Measurements from ENCODE around the gene NTN1.

NTN1 gene

DNA sequence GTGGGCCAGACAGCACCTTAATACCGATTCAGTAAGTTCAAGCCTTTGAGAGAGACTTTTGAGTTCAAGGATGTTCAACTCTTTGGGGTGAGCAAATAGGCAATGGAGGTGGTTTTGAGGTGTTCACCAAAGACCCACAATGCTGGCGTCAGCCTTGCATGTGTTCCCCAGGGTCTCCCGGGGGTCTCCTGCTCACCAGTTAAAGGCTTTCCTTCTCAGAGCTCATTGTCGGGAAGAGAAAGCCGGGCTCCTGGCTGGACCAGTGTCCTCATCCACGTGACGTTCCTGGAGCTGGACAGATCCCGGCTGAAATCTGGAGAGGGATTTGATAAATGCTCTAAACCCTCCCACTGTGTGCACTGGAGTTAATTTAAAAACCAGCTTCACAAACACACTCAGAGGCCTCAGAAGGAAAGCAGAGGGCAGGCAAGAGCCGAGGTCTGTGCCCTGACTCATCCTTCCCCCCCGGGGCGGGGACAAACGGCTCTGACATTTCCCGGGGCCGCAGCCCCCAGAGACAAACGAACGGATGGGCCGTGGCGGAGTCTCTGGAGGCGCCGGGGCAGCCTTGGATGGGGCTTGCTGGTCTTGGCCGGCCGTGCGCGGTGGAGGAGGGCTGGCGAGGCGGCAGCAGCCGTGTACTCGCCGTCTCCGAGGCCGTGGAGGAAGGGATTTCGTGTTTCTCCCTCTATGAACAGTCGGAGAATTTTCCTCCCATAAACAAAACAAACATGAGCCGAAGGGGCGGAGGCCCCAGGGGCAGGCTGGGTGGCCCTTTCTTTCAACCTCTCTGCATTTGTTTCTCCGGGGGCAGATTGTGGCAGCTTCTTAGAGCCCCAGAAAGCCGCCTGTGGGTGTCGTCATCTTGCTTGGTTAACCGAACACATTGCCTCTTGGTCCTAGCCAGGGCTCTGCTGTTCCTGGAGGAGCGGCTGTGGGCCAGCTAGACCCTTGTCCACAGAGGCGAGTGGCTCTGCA lies 94.2 kb downstream of the NTN1 start:
- no peak for DNase-seq (ENCODE audit: low read depth, low spot score)
- no peak overlapping the region for H3K27ac ChIP-seq

DNA sequence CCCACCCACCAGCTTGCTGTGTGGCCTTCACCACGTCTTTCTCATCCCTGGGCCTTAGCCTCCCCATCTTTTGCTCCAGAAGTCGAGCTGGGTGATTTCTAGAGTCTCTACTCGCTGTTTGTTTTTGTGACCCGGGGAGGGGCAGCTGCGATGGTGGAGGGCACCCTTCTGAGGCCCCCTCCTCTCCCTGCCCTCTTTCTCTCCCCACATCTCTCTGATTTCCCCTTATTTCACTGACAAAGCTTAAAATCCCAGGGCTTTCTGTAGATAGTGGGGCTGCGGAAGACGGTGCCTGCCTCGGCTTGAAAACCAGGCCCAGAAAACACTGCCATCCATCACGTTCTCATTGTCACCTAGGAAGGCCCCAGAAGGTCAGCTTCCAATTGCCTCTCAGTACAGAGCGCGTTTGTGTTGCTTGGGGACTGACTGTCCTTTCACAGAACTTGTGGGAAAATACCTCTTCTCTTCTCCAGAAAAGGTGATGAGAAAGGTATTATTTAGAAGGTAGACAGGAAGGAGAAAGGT lies 95.1 kb downstream of the NTN1 start:
- DNase-seq (ENCODE audit: low read depth, low spot score): no peak
- H3K27ac ChIP-seq: no peak overlapping the region

DNA sequence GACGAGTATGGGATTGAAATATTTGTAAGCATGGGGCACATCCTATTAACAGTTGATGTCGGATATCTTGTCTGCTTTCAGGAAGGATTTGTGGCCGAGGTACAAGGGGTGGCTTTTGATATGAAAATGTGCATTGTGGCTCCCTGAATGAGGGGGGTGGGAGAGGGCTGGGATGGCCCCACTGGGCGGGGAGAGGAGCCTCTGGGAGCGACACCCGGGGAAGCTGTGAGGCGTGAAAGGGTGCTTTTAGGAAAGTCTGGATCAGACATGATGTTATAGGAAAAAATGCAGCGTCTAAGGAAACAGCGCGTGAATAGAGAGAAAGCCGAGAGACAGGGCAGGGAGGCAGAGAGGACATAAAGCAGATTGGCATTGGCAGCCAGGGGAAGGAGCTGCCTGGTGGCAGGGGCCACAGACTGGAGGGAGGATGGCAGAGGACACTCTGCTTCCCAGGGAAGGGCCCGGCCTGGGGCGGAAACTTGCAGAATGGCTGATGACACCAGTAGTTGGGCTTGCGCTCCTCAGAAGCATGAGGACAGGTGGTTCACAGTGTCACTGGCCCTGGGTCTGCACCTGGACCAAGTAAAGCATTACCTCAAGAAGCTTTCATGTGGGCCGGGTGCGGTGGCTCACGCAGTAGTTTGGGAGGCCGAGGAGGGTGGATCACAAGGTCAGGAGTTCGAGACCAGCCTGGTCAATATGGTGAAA lies 95.7 kb downstream of the NTN1 start:
- no peak for DNase-seq (ENCODE audit: low read depth, low spot score)
- H3K27ac ChIP-seq: no peak overlapping the region

DNA sequence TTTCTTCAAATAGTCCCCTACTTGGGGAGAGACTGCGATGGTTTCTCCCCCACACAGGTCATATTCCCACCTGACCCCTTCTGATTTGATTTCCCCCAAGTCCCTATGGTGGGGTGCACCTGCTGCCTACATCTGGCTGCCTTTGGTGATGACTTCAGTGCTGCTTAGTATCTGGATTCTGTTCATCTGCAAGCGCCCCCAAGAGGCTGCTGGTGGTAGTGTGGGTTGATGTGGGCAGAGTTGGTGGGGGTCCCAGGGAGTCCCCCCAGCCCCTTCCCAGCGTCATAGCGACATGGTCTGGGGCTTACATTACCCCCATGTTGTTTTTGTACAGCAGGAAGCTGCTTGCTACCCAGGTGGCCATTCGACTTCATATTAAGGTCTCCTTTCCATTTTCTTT lies 99.2 kb downstream of the NTN1 start:
- no peak overlapping the region for H3K27ac ChIP-seq
- no peak for DNase-seq (ENCODE audit: low read depth, low spot score)

DNA sequence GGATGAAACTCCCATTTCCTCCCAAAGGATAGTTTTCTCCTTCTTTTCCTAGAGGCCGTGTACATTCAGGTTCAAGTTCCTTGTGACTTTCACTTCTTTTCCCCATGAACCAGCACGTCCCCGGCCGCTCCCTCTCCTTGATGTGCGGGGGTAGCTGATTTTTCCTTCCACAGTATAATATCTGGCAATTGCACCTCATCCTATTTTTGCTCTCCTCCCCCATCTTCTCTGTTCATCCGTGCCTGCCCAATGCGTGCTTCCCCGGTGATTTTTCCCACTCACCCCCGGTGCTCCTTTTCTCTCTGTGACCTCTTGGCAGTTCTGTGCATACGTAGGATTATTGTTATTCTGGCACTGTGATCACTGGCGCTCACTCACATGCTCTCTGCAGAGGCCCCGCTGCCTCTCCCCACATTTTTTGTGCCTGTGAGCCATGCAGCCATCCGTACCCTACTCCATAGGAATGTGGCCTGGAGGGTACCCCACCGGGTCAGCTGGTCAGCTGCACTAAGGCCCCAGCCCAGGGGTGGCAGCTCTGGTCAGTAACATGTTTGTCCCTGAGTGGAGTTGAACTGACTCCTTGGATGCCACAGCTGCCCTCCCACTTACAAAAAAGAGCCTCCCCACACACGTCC lies 100.0 kb downstream of the NTN1 start:
- no peak overlapping the region for H3K27ac ChIP-seq
- DNase-seq (ENCODE audit: low read depth, low spot score): no peak

DNA sequence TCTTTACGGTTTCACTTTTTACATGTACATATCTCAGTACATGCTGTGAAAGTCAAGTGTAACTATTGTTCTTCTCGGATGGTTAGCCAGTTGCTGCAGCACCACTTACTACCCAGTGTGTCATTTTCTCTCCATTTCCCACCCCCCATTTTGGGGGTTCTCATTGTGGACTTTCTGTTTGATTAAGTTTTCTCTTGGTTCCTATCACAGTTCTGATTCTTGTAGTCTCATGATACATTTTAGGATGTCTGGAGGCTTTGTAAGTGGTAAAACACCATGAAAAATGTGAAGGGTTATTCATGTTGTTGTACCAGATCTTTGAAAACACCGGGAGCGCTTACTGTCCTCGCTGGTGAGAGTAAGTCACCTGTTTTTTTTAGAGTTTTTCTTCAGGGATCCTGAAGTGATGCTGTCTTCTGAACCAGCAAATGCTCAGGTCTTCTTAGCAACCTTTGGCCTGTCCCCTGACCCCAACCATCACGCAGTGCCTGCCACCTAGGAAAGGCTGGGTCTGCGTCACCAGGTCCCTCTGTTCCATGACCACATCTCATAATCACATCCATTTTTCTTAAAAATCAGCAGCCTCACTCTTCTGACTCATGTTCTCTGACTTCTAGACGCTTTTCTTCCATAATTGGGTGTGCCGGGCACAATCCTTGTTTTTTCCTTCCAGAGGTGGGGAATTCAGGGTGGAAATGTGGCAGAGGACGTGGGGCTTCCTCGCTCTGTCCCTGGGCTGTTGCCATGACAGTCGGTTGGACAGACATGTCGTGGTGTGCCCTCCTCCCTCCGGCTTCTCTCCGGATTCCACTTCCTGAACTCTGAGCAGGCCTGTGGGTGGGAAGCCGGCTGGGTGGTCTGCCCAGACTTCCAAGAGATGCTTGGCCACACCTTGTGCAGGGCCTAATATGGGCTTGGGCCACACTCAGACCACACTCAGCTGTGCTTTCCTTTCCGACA lies 102.6 kb downstream of the NTN1 start:
- H3K27ac ChIP-seq: no peak overlapping the region
- no peak for DNase-seq (ENCODE audit: low read depth, low spot score)

DNA sequence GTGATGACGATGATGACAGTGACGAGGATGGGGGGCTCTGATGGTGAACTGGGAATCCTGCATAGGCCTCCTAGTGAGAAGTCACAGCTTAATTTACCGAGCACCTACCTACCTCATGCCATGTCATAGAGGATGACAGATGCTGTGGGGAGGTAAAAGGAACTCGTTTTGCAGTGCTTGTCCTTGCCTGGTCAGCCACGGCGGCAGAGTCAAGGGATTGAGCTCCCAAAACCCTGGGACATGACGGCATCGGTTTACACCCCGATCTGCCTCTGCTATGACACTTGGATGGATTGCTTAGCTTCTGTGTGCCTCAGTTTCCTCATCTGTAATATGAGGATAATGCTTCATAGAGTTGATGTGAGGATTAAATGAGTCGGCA lies 103.2 kb downstream of the NTN1 start:
- DNase-seq (ENCODE audit: low read depth, low spot score): no peak
- H3K27ac ChIP-seq: no peak overlapping the region

DNA sequence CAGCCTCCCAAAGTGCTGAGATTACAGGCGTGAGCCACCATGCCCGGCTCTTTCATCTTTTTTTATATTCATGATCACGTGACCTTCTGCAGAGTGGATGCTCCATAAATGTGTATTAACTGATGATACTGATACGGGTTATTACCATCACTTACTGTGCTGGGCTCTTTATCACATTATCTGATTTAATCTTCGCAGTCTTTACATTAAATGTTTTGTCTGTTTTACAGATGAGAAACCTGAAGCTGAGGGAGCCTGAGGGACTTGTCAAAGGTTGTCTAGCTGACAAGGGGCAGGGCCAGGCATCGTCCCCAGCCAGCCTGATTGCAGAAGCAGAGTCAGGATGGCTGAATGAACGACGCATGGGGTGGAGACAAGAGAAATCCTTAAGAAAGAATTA lies 104.4 kb downstream of the NTN1 start:
- no peak overlapping the region for H3K27ac ChIP-seq
- DNase-seq (ENCODE audit: low read depth, low spot score): no peak

DNA sequence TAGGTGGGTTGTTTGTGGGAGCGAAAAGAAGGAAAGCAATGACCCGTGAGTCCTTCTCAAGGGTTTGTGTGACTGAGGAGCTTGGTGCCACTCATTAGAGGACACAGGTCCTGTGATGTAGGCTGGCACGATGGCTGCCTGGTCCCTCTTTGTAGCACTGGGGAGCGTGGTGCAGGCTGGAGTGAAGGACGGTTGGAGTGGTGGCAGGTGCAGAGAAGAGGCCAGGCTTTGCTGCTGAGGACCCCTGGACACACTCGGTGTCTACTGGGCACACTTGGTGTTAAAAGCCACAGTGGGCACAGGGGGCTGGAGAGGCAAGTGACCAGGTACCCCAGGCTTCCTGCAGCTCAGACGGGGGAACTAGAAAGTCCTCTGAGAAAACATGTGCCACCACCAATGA lies 106.0 kb downstream of the NTN1 start:
- no peak for DNase-seq (ENCODE audit: low read depth, low spot score)
- H3K27ac ChIP-seq: no peak overlapping the region

DNA sequence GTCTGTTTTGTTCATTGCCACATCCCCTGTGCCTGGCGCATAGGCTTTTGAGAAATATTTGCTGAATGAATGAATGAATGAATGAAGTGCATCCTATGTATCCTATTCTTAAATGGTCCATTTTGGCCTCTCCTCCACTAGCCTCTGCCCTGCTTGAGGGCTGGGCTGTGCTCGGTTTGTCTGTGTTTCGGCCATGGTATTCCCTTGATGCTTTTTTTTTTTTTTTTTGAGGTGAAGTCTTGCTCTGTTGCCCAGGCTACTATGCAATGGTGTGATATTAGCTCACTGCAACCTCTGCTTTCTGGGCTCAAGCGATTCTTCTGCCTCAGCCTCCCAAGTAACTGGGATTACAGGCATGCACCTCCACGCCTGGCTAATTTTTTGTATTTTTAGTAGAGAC lies 110.1 kb downstream of the NTN1 start:
- no peak for DNase-seq (ENCODE audit: low read depth, low spot score)

DNA sequence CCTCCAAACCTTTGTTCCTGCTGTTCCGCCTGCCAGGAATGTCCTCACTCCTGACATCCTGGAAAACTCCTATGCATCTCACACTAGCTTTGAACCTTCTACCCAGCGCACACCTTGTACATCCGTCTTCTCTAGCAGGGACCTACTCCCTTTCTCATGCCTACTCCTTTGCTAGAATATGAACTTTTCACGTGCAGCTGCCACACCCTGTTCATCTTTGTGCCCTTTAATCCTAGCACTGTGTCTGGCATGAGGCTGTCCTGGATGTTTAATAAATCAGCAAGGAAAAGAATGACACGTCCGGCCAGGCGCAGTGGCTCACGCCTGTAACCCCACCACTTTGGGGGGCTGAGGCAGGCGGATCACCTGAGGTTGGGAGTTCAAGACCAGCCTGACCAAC lies 111.0 kb downstream of the NTN1 start:
- DNase-seq (ENCODE audit: low read depth, low spot score): no peak
- no peak overlapping the region for H3K27ac ChIP-seq

More for the DNA sequence above, 110.1 kb downstream of the NTN1 start:
- no peak overlapping the region for H3K27ac ChIP-seq

DNA sequence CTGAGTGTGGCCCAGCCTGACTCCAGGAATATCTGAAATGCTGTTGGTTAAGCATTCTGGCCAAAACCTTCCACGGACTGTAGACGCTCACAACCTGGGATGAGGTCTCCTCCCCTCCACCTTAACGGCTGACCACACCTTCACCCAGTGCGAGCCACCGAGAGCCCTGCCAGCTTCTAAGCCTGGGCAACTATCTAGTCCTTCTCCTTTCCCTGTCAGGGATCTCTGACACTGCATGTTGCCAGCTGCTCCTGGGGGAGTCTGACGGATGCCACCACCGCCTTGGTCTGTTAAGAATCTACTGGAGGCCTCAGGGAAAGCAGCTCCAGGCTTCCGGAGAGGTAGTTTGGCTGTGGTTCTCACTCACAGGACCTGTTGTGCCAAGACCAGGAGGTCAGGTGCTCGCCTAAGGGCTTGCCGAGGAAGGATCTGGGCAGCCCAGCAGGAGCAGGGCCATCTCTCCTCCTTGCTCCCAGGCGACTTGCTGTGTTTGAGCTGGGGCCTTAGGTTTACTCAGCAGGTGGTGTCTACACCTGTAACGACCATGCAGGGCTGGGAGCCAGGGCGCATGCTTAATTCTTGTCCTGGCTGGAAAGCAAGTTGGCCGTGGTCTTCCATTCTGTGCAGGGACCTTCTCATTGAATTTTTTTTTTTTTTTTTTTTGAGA lies 111.8 kb downstream of the NTN1 start:
- H3K27ac ChIP-seq: no peak overlapping the region
- no peak for DNase-seq (ENCODE audit: low read depth, low spot score)

DNA sequence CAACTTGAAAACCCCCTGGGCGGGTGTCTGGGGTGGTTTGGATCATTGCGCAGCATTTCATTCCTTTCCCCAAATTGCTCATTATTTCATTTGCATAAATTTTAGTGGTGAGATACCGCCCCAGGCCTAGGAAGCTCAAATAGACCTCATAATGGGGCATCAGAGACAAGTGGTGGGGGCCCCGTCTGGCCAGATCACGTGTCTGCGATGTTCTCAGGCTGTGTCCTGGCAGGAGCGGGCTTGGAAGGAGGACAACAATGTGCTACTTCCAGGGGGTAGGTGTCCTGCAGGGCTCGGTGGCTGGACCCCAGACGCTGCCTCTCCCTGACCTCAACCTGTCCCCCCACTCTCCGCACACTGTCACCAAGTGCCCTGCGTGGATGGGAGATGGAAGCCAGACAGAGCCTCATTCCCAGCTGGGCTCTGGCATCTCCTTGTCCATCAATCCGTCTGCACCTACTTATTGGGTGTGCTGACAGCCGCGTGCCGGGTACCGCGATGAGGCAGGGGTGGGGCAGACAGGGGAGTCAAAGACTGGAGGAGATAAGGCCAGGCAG lies 116.9 kb downstream of the NTN1 start:
- H3K27ac ChIP-seq: no peak overlapping the region
- no peak for DNase-seq (ENCODE audit: low read depth, low spot score)

DNA sequence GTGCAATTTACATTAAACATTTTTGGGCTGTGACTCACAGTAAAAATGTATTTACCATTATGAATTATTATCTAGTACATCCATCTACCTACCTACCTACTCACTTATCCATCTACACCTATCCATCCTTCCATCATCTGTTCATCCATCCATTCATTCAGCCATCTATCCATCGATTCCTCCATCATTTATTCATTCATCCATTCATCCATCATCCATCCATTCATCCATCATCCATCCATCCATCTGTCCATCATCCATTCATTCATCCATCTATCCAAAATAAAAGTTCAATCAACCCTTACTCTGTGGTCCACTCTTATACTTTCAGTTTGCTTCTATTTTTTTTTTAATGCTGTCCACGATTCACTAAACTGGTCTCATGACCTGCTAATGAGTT lies 118.4 kb downstream of the NTN1 start:
- no peak for DNase-seq (ENCODE audit: low read depth, low spot score)
- no peak overlapping the region for H3K27ac ChIP-seq

DNA sequence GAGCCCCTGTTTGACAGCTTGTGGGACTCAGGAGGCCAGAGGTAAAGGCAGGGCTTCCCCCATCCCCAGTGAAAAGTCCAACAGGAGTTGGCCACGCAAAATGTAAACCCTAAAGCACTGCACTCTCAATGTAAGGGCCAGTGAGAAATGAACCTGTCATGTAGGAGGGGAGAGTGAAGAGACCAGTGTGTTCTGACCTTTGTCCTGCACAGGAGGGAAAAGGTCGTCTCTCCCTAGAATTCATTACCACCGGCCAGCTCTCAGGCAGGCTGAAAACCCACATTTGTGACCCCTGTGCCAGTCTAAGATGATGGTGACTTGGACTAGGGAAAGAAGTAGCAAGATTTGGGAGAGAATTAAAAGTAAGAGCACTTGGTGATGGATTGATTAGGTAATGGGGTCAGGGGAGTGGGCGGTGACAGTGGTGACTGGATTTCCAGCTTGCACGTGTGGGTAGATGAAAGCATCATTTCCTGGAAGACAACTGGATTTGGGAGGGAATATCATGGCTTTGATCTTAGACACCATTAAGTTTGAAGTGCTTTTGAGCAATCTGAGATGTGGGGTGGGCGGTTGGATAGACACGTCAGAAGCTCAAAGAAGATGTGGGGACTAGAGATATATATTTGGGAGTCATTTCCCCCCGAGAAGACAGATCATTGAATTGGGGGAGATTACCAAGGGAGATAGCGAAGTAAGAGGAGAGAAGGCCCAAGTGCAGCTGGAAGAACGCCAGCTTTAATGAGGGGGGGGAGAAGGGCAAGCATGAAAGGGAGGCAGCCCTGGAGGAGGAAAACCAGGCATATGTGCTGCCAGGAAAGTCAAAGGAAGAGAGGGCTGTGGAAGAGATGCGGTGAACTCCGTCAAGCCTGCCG lies 119.5 kb downstream of the NTN1 start:
- no peak for DNase-seq (ENCODE audit: low read depth, low spot score)

DNA sequence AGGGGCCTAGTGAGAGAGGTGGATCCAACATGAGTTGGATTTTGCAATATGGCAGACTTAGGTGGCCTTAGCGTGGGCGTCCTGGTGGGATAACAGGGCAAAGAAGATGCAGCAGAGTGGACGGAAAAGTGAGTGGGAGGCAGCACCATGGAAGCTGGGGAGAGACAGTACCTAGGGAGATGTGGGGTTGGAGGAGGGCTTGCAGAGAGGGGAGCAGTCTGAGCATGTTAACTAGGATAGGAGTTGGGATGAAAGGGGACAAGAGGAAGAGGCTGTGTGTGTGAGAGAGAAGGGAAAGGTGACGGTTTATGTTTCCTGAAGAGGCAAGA lies 120.1 kb downstream of the NTN1 start:
- no peak overlapping the region for H3K27ac ChIP-seq
- no peak for DNase-seq (ENCODE audit: low read depth, low spot score)

More for the DNA sequence above, 119.5 kb downstream of the NTN1 start:
- H3K27ac ChIP-seq: no peak overlapping the region

DNA sequence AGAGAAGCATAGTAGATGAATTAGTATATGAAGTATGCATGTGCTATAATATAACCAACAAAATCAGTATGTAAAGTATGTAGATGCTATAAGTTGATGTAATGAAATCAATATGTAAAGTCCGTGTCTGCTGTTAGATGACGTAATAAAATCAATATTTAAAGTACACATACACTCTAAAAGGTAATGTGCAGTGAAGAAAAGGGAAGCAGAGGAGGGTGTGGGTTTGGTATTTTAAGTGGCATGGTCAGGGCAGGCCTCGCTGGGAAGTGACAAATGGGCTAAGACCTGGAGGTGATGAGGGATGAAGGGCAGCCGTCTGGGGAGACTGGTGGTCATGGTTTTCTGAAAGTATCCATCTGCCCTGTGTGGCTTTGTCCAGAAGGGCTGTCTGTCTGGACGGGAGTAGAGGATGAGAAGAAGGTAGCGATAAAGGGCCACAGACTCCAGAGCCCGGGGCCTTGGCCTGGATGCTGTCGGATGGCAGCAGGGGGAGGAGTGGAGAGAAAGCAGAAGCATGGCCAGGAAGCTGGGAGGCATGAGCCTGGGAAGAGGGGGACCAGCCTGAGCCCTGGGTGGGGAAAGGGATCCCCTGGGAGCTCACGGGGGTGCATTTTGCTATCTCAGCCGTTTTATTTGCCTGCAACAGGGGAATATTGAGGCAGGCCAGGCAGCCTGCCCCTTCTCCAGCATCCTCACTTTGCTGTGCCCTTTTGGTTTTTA lies 121.6 kb downstream of the NTN1 start:
- no peak overlapping the region for H3K27ac ChIP-seq
- DNase-seq (ENCODE audit: low read depth, low spot score): no peak

All from epithelial cell of prostate (primary cell).